Nucleus accumbens (tissue), 56 donors: Measurements from ENCODE around the gene GPRIN2.
"Not testable (repeated sequence)": the region's sequence is repeated elsewhere in the genome, so short reads cannot be mapped to it uniquely, and the experiment has no call there.

Experiments used
- DNase-seq, 56 donors: peaks; one replicate each; lab custom pipeline; 2025; lab: John Stamatoyannopoulos, UW

The GPRIN2 gene

DNA sequence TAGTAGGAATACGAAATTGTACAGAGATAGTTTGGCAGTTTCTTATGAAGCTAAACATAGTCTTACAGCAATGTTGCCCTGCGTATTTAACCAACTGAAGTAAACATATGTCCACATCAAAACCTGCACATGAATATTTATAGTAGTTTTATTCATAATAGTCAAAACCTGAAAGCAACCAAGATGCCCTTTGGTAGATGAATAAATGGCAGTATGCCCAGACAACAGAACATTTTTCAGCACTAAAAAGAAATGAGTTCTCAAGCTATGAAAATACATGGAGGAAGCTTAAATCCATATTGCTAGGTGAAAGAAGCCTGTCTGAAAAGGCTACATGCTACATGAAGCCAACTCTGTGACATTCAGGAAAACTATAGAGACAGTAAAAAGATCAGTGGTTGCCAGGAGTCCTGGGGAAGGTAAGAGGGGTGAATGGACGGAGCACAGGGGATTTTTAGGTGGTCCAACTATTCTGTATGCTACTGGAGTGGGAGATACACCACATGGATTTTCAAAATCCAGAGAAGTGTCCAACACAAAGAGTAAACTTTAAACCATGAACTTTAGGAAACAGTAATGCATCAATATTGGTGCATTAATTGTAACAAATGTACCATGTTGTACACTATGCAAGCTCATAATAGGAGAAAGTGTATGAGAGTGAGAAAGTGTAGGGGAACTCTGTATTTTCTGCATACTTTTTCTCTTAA lies 17.6 kb downstream of the GPRIN2 start:
- no peak for DNase-seq

DNA sequence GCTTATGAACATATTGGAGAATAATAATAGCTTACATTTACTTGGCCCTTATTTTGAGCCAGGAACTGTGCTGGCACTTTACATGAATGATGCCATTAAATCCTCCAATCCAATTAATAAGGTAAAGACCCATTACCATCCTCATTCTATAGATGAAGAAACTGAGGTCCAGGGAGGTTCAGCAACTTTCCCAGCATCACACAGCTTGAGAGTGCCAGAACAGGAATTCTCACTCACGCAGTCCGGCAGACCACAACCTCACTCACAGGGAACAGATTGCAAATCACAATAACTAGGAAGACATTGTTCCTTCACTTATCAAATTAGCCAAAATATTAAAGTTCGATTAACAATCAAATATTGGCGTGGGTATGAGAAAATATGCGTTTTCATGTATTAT lies 18.3 kb downstream of the GPRIN2 start:
- DNase-seq: no peak

DNA sequence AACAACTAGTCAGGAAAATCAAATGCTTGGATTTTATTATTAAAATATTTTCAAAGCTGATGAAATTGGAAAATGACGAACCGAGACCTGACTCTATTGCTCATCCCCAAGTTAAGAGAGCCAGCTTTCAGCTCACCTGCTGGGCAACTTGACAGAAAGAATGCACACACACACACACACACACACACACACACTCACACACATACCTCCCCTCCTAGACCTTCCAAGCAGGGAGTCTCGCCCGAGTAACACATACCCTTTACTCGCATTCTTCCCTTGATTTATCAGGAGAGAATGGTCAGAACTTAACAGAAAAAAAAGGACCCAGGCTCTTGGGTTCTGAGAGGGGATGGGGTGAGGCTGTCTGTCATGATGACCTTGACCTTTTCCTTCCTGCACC lies 19.1 kb downstream of the GPRIN2 start:
- no peak for DNase-seq

DNA sequence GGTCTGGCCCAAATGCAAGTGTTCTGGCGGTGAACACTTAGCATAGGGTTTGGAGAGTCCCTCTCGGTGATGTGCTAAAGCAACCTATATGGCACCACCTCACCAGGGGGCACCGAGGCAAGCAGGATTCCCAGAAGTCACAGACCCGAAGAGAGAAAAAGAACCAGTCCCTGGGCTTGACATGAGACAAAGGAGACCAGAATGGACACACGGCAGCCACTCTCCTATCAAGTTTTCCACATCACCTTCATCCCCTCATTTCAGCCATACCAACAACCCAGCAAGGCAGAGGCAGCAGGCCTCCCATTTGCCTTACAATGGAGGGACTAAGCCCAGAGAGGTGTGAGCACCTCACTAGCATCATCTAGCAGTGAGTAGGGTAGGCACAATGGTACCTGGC lies 19.7 kb downstream of the GPRIN2 start:
- no peak for DNase-seq

DNA sequence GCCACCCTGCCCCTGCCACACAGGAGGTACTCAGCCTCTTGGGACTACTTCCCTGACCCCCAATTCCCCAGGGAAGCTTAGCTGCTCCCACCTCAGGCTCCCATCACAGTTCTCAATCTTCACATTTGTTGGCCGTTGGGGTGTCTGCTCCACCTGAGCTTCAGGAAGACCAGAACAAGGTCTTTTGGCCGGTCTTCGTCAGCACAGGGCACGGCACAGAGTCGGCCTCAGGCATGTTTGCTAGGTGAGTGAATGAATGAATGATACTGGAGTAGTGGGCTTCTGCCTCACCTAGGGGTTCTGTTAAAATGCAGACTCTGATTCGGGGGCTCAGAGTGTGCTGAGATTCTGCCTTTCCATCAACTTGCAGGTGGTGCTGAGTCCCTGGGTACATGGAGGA lies 20.3 kb downstream of the GPRIN2 start:
- DNase-seq: no peak

DNA sequence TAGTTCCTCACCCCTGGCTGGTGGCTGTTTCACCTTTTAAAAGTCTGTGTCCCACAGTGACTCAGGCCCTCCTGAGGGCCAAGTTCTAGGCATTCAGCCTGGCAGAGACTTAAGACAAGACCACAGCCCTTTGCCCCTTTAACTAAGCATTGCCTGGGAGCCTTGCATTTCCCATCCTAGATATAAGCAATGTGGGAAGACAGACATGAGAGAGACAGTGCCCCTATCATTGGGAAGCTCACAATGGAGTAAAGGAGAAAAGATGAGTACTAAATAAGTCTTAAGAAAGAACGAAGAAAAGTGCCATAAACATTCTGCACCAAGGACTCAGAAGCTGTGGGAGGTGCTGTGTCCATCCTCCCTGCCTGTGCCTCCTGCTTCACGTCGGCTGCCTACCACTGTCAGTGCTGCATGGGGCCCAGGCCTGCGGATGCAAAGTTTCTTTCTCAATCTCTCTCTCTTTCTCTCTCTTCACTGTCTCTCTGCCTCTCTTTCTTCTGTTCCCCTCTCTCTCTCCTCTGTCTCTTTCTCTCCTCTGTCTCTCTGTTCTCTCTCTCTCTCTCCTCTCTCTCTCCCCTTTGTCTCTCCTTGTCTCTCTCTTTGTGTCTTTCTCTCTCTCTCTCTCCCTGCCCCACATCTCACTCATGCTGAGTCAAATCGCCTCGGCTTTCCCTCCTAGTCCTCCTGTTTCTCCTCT lies 21.5 kb downstream of the GPRIN2 start:
- DNase-seq: no peak

DNA sequence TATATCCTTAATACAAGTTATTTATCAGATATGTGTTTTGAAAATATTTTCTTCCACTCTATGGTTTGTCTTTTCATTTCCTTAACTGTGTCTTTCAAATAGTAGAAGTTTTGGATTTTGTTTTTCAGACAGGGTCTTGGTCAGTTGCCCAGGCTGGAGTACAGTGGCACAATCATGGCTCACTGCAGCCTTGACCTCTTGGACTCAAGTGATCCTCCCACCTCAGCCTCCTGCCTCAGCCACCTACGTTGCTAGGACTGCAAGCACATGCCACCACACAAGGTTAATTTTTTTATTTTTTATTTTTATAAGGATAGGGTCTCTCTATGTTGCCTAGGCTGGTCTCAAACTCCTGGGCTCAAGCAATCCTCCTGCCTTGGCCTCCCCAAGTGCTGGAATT lies 24.2 kb downstream of the GPRIN2 start:
- not testable (repeated sequence) for DNase-seq

DNA sequence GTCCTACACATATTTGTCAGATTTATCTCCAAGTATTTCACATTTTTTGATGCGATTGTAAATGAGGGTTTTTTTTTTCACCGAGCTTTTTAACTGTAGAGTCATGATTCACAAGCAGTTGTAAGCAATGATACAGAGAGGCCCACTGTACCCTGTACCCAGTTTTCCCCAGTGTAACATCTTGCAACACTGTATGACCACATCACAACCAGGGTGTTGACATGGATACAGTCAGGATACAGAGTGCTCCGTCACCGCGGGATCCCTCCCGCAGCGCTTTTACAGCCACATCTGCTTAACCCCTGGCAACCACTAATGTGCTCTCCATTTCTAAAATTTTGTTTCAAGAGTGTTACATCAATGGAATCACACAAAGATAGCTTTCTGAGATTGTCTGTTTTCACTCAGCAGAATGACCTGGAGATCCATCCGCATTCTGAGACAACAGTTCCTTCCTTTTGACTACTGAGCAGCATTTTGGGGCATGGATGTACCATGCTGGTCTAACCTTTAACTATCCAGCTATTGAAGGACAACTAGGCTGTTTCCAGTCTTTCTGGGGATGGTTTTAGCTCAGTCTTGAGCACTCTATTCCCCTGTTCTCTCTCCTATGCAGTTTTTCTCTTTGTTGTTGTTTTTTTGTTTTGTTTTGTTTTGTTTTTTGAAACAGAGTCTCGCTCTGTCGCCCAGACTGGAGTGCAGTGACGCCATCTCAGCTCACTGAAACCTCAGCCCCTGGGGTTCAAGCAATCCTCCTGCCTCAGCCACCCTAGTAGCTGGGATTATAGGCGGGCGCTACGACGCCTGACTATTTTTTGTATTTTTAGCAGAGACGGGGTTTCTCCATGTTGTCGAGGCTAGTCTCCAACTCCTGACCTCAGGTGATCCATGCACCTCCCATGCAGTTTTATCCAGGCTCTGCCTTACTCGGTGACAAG lies 25.9 kb downstream of the GPRIN2 start:
- DNase-seq: no peak

DNA sequence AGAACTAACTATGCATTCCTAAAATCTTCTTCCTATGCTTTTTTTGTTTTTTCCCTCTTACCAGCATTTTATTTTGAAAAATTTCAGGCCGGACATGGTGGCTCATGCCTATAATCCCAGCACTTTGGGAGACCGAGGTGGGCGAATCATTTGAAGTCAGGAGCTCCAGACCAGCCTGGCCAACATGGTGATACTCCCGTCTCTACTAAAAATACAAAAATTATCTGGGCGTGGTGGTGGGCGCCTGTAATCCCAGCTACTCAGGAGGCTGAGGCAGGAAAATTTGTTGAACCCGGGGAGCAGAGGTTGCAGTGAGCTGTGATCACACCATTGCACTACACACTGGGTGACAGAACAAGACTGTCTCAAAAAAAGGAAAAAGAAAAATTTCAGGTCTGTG lies 26.7 kb downstream of the GPRIN2 start:
- not testable (repeated sequence) for DNase-seq

DNA sequence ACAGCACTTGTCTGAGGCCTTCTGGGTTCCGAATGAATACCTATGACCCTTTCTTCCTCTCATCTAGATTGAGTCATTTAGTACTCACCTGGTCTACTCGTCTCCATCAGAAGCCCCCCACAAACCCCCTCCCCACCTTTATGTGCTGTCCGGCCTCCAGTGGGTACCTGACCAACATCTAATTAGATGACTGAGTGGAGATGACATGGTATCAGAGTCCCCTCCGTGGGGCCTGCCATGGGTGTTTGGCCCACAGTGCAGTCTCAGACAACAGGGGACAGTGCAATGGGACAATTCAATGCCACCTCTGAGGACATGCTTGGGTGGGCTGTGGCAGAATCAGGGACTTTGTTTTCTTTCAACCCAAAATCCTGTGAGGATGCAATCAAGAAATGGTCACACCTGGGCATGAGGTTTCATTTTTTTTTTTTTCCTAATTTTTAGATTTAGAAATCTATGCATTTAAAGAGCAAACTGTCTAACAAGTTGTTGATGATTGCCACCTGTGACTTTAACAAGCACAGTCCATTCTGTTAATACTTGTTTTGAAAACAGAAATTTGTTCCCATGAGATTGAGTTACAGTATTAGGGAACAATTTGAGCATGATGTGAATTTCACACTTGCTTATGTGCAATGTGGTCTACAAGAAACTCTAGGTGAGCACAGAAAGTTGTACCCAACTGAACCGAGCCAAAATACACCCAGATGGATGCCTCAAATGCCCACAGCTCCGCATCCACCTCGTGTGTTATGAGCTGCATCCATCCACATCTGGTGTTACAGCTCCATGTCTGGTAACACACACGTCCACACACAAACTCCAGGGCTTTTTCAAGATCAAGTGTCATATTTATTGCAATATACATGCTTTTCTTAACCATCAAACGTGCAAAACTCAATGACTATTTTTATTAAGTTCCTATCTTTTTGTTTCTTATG lies 27.5 kb downstream of the GPRIN2 start:
- no peak for DNase-seq

DNA sequence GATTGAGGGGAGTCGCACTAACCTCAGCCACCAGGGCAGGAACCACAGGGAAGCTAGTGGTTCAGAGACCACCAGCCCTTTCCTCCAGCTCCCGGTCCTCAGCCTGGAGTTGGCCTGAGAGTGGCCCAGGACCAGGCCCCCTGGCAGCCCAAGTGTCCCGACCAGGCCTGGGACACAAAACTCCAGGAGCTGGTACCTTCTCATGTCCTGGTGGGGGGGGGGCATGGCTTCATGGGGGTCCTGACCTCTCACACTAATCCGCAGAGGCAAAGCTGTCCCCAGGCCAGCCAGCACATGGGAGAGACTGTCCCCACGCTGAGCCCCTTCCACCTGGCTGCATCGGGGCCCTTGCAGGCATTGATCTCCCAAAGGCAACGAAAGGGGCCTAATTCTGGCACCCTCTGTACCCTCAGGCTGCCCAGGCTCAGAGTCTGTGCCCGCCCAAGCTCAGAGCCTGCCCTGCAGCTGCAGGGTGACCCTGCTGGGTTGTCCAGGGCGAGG lies 28.2 kb downstream of the GPRIN2 start:
- no peak for DNase-seq

DNA sequence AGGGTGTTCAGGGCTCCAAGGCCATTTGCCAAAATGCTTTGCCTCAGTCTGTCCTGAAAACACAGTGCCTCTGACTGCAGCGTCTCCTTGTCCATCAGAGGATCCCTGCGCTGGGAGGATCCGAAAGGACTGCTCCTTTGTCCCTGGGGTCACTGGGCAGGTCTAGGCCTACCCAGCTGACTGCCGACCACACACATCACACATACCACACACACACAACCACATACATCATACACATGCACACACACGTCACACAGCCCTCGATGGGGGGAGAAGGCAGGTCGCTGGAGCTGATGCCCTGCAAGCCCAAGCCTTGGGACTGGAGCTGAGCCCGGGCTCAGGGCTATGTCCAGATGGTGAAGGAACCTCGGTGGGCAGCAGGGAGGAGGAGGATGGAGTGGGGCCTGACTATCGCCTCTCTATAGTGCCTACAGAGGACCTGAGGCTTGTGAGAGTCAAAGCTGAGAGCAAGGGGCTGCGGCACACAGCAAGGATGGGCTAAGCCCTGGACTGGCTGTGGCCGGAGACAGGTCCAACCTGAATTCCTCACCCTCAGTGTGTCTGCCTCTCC lies 29.1 kb downstream of the GPRIN2 start:
- no peak for DNase-seq

DNA sequence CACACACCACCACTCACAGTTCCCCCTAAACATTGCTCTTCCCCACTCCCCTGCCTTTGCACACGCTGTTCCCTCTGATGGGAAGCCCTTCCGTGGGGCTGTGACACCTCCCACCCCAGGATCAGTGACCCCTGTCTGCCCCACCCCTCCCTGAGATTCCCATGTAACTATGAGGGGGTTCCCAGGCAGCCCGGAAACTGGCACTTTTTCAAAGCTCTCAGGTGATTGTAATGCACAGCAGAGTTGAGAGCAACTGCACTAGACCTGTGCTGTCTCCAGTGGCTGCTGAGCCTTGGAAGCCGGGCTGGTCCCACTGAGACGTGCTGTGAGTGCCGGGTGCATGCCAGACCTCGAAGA lies 29.8 kb downstream of the GPRIN2 start:
- no peak for DNase-seq

DNA sequence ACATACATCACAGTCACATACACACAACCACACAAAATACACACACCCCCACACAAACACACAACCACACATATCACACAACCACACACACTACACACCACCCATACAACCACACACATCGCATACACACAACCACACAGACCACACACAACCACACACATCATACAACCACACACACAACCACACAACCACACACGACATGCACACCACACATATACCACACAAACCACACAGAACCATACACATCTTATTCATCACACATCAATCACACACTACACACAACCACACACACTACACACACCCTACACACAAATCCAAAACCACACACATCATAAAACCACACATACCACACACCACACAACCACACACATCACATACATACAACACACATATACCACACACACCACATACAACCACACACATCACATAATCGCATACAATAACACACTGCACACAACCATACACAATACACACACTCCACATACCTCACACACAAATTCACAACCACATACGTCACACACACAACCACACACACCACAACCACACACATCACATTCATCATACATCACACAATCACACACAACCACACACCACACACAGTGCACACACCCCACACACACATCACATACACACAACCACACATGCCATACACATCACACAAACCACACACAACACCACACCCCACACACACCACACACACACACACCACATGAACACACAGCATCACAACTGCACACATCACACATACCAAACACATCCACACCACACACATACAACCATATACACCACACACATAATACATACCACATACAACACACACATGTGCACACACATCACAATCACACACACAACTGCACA lies 30.4 kb downstream of the GPRIN2 start:
- no peak for DNase-seq

DNA sequence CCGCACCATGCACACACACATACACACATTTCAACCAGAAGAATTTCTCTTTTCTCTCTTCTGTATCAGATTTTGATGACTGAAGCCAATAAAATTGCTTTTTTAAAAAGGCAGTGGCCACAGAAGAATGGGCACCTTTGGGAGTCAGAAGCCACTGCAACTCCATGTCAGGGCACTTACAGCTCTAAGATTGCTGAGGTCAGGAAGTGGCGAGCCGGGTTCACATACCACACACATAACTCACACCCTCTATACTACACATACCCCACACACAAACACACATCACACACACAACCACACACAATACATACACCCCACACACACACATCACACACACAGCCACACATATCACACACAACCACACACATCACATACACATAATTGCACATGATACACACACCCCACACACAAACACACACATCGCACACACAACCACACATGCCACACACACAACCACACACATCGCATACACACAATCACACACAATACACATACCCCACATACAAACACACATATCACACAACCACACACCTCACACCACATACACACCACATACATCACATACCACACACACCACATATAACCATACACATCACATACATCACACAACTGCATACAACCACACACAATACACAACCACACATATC lies 31.2 kb downstream of the GPRIN2 start:
- DNase-seq: no peak

DNA sequence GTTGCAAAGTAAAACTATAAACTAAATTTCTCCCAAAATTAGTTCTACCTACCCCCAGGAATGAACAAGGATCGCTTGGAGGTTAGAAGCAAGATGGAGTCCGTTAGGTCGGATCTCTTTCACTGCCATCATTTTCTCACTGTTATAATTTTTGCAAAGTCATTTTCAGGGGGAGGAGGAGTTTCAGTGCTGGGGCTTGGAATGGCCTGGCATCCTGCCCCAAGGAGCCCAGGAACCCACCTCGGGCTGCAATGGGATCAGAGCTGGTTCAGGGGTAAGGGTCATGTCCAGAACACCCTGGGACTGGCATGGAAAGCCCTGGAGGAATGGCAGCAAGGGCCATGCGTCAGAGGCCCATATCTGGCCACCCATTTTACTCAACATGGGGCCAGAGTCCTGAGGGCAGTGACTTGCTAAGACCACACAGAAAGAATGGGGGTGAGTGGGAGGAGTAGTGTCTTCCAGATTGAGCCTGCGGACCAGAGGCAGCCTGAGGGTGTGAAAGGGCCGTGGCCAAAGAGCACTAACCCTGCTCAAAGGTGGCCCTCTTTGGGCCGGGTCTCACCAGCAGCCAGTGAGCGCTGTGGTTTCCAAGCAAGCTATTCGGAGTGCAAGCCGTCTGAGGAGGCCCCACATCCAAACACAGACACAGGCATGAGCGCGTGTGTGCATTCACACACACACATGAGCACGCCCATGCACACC lies 31.8 kb downstream of the GPRIN2 start:
- no peak for DNase-seq

DNA sequence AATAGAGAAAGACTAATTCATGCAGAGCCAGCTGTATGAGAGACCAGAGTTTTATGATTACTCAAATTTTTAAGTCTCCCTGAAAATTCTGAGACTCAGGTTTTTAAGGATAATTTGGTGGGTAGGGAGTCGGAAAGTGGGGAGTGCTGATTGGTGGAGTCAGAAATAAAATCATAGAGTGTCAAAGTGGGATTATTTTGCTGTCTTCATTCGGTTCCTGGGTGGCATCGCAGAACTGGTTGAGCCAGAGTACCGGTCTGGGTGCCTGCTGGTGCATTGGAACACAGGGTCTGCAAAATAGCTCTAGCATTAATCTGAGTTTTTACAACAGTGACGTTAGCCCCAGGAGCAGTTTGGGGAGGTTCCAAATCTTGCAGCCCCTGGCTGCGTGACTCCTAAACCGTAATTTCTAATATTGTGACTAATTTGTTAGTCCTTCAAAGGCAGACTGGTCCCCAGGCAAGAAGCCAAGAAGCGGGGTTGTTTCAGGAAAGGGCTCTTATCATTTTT lies 32.4 kb downstream of the GPRIN2 start:
- no peak for DNase-seq
